Hair follicle dermal papilla cell (primary cell): ENCODE measurements around the gene ZFYVE21. TPM values are rescaled to one million over a fixed set of nuclear protein-coding genes. Genes with fewer than 3 reads are reported as not detected.

Experiments
- small RNA-seq: library from RNA; depleted of rRNA; stranded (forward); fragments of <200 nt; gene quantifications from one replicate; pipeline ENCODE3, GENCODE V24; 2012
- total RNA-seq: library from RNA; depleted of rRNA; stranded (reverse); fragments of >200 nt; gene quantifications from 2 replicates; pipeline ENCODE4 v1.2.3, GENCODE V29; 2012

Gene ZFYVE21
- total RNA-seq: 35.0 and 45.5 TPM in 2 replicates

DNA sequence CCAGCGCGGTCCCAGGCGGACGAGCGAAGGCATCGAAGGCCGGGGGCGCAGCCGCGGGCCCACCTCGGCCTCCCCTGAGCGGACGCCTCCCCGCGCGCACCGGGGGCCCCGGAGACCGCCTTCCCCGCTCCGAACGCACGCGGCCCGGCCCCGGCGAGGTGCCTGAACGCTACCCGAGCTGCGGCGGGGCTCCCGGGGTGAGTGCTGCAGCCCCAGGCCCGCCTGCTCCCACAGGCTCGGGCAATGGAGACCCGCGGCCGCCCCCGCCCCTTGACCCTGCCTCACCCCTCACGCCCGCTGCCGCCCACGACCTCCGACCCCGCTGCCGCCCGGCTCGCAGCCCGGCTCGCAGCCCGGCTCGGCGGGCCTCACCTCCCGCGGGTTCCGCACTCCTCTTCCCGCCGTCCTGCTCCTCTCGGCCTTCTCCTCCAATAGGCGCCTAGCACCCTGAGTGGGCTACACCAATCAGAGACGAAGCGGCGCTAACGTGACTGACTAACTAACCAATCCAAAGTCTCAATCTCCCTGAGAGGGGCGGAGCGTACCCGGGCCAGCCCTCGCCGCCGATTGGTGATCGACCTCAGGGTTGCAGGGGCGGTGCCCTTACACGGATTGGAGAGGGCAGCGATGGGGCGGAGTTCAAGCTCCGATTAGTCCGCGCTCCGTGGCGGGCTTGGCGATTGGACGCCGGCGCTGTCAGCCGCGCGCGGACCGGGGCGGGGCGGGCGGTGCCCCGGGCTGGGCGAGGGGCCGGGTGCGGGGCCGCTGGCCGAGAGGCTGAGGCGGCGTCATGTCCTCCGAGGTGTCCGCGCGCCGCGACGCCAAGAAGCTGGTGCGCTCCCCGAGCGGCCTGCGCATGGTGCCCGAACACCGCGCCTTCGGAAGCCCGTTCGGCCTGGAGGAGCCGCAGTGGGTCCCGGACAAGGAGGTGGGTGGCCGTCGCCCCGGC is at the start of gene ZFYVE21, which contains the start of gene XRCC3:
ZFYVE21 (plus strand) TSS at position 759 of the 949 bp plus-strand sequence; CDS start at position 791, 32 bp downstream.
XRCC3 (minus strand) TSS at position 400 of the 949 bp plus-strand sequence. CDS start 4,364 bp downstream, outside the sequence.

Small RNAs within 50 kb of the gene (small RNA-seq; reads per million reads assigned to genes)
- gene RF00019: not detected

Other genes starting within 250 kb of the ZFYVE21 start
- gene CKB, start 193.0 kb upstream of the ZFYVE21 start, total RNA-seq: 20.8 and 28.4 TPM in 2 replicates
- 11.9 and 13.8 TPM in 2 replicates for gene TRMT61A, start 186.6 kb upstream of the ZFYVE21 start, total RNA-seq
- 33.6 and 34.4 TPM in 2 replicates for gene BAG5, start 153.2 kb upstream of the ZFYVE21 start, total RNA-seq
- gene COA8, start 152.8 kb upstream of the ZFYVE21 start, total RNA-seq: 20.4 and 22.6 TPM in 2 replicates
- gene KLC1, start 86.6 kb upstream of the ZFYVE21 start, total RNA-seq: 200 and 223 TPM in 2 replicates
- 2.3 and 4.0 TPM in 2 replicates for gene XRCC3, start 359 bp upstream of the ZFYVE21 start, total RNA-seq
- gene PPP1R13B, start 131.8 kb downstream of the ZFYVE21 start, total RNA-seq: 2.6 and 2.8 TPM in 2 replicates
- 1.3 and 2.3 TPM in 2 replicates for gene TDRD9, start 212.6 kb downstream of the ZFYVE21 start, total RNA-seq
- not detected in 2 replicates for gene RD3L, start 226.7 kb downstream of the ZFYVE21 start, total RNA-seq